ENCODE results near the gene FOXI3.

The FOXI3 gene

DNA sequence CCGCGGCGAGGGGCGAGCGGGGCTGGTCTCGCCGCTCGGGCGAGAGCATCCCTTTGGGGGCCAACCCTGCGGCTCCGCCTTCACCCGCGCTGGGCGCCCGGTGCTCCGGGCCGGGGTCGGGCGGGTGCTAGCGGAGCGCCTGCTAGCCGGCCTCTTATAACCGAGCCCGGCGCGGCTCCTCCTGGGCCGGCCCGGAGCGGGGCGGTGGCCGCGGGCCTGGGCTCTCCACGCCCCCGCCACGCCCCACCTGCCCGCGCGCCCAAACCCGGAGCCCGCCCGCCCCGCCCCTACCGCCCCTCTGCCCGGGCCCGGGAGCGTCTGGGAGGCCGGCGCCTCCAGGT lies at the start of gene FOXI3:
Gene FOXI3, minus strand, starts transcription at position 129 of the 341 bp plus-strand sequence. CDS start 158 bp downstream, outside the sequence.
- no peak for DNase-seq (ENCODE audit: low read depth in 2 of 2)

DNA sequence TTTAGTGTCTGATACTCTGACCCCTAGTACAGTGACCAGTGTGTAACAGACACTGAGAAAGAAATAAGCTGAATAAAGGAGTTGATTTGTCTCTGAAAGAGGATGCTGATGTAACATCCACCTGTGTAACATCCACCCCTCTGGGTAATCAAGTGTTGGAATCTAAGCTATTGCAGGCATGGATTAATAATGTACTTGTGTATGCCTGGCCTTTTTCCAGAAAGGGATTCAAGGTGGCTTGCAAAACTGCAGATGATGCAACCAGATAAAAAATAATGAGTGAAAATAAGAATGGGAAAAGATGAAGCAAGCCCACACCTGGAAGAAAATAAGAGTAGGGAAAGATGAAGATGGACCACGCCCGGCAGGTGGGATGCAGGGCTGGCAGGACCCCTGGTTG lies 48.2 kb upstream of the FOXI3 start:
- no peak for DNase-seq (ENCODE audit: low read depth in 2 of 2)

DNA sequence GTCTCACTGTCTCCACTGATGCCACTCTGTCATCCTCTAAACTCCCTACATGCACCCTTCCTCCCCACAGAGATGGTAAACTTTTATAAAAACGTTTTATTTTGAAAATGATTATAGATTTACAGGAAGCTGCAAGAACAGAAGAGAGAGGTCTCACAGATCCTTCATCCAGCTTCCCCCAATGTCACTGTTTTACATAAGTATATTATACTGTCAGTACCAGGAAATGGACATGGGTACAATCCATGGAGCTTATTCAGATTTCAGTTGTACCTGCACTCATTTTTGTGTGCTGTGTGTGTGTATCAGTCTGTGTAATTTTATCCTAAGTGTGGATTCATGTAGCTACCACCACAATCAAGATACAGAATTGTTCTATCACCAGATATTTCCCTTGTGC lies 46.7 kb upstream of the FOXI3 start:
- DNase-seq (ENCODE audit: low read depth in 2 of 2) = no peak

DNA sequence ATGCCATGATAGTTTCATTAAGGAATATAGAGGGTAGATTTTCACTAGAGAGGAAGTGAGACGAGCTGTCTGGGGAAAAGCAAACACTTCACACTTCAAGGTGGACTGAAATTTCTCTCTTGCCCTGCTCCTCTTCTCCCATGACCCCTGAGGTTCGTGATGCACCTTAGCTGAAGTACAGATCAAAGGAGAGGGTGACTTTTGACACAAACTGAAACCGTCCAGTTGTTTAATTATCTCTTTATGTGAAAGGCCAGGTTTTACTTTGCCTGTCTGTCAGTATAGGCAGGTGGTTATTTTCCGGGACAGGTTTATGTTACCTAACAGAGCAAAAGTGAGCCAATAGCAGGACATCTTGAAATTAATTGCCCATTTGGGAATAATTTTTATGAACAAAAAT lies 41.0 kb upstream of the FOXI3 start:
- no peak for DNase-seq (ENCODE audit: low read depth in 2 of 2)

DNA sequence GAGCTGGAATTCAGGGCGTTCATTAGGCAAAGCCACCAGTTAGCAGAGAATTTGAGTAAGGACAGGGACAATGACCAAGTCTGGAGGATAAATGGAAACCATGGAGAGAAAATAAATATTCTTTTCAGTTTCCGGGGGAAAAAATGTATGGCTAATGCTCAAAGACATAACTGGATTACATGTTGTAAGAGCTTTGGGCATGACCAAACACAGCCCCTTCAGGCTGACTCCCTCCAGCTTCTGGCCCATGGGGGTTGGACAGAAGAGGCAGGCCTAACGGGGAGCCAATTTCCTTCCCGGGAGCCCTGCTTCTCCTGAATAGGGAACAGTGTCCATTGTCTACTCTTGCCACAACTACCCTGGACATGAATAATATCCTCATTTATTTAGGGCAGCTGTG lies 39.5 kb upstream of the FOXI3 start:
- no peak for DNase-seq (ENCODE audit: low read depth in 2 of 2)

DNA sequence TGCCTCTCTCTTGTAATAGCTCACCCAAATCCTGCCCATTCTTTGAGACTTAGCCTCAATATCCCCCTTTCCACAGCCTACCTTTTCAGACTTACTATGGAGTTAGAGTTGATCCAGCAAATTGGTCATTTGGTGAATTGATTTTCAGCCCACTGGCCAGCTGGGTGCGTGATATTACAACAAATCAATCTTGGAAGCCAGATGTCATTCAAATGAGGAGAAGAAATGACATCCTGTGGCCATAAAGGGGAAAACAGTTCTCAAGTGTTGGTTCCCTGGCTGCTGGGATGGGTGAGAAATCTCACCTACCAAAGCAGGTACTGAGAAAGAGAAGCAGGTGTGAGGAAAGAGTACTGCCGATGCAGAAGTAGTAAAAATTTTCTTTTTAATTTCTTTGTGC lies 36.7 kb upstream of the FOXI3 start:
- no peak for DNase-seq (ENCODE audit: low read depth in 2 of 2)

DNA sequence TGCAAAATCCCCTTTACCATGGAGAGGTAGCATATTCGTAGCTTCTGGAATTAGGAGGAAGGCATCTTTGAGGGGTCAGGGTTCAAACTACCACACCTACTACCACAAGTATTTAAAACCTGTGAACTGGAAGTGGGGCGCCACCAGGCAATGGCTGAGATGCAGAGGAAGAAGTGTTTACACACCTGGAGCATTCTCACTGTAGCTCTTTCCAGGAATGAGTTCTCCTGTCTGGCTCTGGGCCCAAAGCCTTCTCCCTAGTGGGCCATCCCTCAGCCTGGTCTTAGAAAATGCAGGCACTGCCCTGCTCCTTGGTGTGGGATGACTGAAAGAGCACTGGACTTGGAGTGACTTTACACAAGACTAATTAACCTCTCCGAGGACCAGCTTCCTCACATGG lies 30.7 kb upstream of the FOXI3 start:
- DNase-seq (ENCODE audit: low read depth in 2 of 2) = no peak

DNA sequence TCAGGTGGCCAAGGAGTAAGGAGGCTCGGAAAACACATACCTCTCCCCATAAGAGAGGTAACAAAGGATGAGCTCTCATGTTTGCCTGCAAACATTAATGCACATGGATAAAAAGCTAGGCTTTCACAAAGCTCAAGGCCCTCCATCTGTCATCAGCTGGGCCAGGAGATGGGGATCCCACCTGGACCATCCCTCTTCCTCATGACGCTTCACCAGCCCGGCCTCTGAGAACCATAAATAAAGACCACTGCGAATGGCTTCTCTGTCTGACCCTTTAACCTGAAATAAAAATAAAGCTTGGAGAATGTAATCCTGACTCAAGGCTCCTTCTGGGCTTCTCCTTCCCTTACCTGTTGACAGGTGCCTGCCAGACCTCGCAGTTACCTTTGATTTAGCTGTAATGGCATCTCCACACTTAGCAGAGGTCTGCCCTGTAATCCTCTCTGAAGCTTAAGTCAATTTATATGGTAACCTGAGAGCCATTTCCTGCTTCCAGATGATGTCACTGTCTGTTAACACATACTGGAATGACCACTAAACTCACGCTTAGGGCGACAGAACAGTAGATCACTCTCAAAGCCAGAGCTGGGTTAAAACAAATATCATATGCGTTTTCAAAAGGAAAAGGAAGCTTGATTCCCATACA lies 29.3 kb upstream of the FOXI3 start:
- no peak for DNase-seq (ENCODE audit: low read depth in 2 of 2)

DNA sequence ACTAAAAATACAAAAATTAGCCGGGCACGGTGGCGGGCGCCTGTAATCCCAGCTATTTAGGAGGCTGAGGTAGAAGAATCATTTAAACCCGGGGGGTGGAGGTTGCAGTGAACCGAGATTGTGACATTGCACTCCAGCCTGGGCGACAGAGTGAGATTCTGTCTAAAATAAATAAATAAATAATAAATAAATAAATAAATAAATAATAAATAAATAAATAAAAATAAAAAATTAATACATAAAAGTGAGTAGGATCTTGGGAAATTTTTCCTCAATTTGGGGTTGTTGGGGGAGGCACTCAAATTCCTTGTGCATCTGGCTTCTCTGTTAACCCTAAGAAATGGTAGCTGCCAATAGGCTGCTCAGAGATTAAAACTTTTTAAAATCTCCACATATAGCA lies 20.3 kb upstream of the FOXI3 start:
- no peak for DNase-seq (ENCODE audit: low read depth in 2 of 2)

DNA sequence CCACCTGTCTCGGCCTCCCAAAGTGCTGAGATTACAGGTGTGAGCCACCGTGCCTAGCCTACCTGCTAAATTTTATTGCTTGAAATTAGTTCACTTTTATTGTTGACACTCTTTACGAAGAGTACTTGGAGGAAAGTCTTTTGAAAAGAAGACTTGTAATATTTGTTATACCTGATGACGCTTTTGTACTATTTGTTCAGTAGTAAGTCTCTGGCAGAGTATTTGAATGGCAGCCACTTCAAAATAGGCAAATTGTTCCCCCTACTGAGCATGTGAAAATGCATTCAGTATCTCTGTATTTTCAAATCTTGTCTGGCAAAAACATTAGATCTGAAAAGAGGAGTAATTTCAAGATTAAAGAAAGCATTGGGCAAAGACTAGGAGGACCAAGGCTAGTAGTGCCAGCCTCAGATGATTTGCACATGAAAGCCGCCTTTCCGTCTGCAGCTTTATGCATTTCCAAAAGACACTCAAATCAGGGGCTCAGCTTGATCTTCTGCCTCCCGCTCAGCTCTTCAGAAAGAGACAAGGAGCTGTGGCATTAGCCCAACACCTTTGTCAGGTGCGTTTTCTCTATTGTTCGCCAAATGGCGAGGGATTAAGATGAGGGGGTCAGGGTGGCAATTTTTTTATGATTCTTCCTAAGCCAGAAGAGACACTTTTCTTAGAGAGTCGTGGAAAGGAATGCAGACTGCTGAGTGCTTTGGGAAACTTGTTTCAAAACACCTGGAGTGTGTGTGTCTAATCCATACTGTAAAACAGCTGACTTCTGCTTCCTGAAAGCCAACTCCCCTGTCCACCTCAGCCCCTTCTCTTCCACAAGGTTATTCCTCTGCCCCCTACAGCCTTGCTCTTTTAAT lies 18.8 kb upstream of the FOXI3 start:
- DNase-seq (ENCODE audit: low read depth in 2 of 2) = no peak

DNA sequence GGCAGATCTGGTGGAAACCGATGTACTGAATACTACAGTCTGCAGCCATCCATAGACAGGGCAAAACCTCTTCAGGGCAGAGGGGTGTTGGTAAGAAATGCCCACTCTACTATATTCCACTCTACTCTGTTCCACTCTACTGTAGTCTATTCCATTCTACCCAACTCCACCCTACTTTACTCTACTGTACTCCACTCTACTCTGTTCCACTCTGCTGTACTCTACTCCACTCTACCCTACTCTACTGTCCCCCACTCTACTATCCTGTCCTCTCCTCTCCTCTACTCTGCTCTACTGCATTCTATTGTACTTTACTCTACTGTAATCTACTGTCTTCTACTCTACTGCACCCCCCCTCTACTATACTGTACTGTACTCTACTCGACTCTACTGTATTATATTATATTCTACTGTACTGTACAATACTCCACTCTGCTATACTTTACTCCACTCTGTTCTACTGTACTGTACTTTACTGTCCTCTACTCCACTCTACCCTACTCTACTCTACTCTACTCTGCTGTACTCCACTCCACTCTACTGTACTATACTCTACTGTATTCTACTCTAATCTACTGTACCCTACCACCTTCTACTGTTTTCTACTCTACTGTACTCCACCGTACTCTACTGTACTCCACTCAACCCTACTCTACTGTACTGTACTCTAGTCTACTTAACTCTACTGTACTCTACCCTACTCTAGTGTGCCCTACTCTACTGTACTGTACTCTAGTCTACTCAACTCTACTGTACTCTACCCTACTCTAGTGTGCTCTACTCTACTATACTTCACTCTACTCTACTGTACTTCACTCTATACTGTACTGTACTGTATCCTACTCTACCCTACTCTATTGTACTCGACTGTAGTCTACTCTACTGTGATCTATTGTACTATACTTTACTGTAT lies 17.0 kb upstream of the FOXI3 start:
- DNase-seq (ENCODE audit: low read depth in 2 of 2) = no peak

DNA sequence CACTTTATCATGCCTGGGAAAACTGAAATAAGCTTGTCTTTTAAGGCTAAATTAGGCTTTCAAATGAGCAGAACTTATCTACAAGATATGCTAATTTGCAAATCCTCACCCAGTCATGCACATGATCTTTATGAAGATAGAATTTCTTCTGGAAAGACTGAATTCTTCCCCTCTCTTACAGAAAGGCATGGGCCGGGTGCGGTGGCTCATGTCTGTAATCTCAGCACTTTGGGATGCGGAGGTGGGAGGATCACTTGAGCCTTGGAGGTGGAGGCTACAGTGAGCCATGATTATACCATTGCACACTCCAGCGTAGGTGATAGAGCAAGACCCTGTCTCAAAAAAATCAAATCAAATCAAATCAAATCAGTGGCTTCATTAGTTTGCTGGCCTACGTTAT lies 11.7 kb upstream of the FOXI3 start:
- DNase-seq (ENCODE audit: low read depth in 2 of 2) = no peak

DNA sequence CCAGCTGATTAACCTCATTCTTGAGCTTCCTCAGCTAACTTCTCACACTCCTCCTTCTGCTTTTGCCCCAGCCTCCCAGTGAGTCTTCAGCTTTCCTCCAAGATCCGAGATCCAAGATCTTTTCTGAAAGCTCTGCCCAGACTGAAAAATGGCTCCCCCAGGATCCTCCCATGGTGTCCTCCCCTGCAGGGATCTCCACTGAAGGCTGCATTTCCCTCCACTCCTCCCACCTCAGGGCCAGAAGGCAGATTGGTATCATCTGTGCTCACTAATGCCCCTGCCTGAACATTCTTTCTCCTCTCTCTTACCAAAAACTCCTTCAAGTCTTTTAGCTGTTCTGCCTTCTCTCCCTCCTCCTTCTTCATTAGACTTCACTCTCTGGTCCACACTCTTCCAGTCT lies 6.1 kb upstream of the FOXI3 start:
- no peak for DNase-seq (ENCODE audit: low read depth in 2 of 2)

DNA sequence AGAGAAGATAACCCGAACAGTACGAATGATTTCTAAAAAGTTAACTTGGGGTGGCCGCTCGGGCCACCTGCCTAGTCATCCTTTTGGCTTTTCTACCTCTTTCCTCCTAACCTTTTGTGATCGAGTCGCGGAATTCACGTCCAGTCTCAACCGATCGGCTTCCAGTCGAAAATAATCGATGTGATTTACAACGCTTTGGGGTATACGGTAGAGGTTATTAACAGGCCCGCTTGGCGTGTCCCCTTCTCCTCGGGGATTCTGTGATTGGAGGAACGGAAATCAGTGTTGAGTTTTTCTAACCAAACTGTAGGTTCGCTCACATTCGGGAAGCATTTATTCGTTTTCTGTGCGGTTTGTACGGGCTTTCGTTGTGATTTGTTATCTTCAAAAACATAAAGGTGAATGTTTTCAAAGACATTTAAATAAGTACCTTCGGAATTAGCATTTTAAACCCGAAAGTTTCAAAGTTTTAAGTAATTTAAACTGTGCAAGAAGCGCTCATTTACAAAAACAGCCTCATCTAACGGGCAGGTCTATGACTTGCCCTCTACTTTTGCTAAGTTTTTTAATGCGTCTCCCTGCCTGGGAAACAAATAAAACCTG lies 588 bp upstream of the FOXI3 start:
- no peak for DNase-seq (ENCODE audit: low read depth in 2 of 2)

DNA sequence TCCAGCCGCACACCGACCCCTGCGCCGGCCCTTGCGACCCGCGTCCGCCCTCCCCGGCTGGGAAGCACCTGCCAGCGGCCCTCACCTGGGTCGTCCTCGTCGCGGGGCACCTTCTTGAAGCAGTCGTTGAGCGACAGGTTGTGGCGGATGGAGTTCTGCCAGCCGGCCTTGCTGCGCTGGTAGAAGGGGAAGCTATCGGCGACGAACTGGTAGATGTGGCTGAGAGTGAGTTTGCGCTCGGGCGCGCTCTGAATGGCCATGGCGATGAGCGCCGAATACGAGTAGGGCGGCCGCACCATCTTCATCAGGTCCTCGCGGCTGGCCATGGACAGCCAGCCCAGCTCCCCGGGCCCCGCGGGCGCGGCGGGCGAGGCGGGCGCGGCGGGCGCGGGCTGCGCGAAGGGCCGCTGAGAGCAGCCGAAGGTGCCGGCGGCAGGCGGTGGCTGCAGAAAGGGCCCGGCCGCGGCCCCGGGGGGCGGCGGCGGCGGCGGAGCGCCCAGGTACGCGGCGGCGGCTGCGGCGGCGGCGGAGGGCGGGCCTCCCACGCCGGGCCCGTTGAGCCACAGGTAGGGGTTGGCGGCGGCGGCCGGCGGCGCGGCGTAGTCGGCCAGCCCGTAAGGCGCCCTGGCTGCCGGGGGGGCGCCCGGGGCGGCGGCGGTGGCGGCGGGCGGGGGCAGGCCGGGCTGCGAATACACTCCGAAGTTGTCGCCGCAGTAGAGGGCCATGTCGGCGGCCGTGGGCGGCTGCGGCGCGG lies 505 bp downstream of the FOXI3 start:
- DNase-seq (ENCODE audit: low read depth in 2 of 2) = no peak

DNA sequence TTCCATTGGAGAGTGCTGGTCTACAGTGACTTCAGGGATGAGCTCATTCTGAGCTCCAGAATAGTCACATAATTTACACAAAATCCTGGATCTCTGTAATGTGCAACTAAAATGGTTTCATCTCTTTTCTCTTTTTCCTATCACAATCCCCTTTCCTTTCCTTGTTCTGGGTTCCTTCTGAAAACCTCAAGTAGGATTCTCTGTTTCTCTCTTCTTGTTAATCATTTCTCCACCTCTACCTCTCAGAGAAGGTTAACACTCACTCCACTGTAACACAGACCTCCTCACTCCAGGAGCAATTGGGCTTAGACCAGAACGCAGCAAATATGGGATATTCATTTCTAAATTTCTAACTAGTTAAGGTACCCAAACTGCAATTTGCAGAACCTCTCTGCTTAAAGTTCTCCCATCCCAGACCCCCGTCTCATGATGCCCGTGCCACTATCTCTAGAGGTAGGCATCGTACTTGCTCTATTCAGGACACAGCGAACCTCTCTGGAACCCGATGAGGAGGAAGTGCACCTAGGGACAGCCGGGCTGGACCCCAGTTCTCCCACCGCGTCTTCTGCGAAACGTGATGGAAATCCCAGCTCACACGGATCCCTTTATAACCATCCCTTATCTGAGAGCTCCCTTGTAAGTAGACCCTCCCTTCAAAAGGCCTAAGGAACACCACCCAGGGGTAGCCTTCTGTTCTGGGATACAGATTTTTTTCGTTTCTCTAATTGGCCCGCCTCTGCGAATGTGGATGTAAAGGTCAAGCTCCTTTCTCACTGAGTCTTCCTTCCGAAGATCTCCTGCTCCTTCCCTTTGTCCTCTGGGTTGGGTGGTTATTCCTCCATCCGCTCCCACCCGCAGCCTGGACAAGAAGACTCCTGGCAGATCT lies 1.3 kb downstream of the FOXI3 start:
- no peak for DNase-seq (ENCODE audit: low read depth in 2 of 2)

DNA sequence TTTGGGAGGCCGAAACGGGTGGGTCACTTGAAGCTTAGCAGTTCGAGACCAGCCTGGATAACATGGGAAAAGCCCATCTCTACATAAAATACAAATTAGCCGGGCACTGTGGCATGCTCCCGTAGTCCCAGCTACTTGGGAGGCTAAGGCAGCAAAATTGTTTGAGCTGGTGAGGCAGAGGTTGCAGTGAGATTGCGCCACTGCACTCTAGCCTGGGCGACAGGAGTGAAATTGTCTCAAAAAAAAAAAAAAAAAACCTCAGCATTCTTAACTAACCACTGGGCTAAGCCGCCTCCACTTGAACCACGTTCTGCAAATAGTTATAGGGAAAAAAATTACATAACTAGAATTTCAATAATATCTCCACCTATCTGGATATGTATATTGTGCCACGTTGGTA lies 2.3 kb downstream of the FOXI3 start:
- DNase-seq (ENCODE audit: low read depth in 2 of 2) = no peak

DNA sequence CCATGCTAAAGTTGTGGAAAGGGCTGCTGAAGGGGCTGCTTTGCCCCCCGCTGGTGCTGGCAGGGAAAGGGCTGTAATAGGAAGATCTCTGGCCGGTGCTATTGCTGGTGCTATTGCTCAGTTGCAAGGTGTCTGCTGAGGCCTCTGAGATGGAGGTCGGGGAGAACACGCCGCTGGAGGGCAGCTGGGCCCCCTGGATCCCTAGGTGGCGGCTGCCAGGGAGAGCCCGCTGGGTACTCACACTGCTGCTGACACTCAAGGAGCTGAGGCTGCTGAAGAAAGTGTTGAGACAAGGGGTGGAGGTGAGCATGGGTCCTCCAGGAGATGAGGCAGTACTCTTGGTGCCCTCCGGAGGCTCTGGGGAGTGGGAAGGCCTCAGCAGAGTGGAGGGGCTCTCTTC lies 4.2 kb downstream of the FOXI3 start:
- no peak for DNase-seq (ENCODE audit: low read depth in 2 of 2)

DNA sequence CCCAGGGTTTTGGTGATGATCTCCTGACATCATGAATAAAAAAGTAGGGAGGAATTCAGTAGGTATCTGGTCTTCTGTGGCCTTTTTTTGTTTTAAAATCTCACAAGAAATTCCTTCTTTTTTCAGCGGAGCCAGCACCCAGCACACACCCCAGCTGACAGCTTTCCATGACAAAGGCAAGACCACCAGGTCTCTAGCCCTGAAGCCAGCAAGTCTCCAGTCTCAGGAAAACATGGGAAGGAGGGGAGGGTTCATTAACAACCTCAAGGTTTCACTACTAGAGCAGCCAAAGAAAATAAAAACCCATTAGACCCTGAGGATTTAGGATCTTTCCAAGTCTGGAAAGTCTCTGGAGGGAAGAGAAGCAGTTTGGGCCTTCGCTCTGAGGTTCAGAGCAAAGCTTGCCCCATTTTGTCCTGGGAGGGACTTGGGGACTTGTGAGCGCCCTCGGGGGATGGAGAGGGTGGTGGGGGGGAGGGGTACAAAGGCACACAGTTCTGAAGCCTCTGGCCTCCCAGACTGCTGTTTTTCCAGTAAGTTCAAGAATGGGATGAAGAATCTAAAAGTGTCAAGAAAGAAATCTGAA lies 9.0 kb downstream of the FOXI3 start:
- DNase-seq (ENCODE audit: low read depth in 2 of 2) = no peak

DNA sequence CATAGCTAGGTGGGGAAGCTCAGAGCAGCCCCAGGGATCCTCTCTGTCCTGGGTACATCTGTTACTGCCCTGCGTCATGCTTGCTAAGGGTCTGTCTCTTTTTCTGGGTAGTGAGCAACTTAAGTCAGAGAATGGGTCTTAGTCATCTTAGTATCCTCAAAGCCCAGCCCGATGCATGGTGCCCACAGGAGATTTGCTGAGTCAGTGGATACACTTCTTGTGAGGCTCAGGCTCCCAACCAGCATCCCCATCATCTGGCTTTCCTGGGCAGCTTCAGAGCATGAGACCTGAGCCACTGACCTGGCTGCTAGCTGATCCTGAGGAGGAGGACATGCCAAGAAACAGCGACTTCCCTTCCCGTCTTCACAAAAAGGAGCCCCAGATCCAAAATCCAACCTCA lies 10.0 kb downstream of the FOXI3 start:
- DNase-seq (ENCODE audit: low read depth in 2 of 2) = no peak

All from stimulated activated CD4-positive, alpha-beta T cell treated with anti-CD3 and anti-CD28 coated beads, Interleukin-1b, Interleukin-23, amount 100 ng/mL, for 1 hour (primary cell).